GM12878 (cell line): ENCODE data around the gene FAM186B.

Experiments
- ASH2L ChIP-seq: fragments of 300-600, 200-600 bp; sonication (generic); IDR thresholded peaks from 2 replicates; pipeline ENCODE4 v1.6.1; 2017; ENCODE audit warnings: low read depth, mild to moderate bottlenecking, borderline replicate concordance
- CTCF ChIP-seq, 3 experiments: IDR thresholded peaks in 2 of 3; conservative IDR thresholded peaks in 1 of 3; 2 replicates each; pipeline ENCODE4 v1.5.1; 2011; ENCODE audit warnings: low read depth in 3 of 3, low read length in 3 of 3, mild to moderate bottlenecking in 3 of 3, control low read depth in 2 of 3, moderate library complexity in 2 of 3, inconsistent platforms in 1 of 3, mixed read lengths in 1 of 3; ENCODE audit not compliant: control insufficient read depth in 2 of 3, insufficient read depth in 1 of 3; ENCODE audit errors: extremely low read depth in 1 of 3
- ELK1 ChIP-seq: IDR thresholded peaks from 2 replicates; pipeline ENCODE4 v1.6.1; 2012; ENCODE audit warnings: low read depth, low read length, improper control_type of control experiment
- POLR2A ChIP-seq: IDR thresholded peaks from 2 replicates; pipeline ENCODE4 v1.6.1; 2011; ENCODE audit warnings: low read depth, mild to moderate bottlenecking, low read length
- ZNF274 ChIP-seq: IDR thresholded peaks from one replicate; pipeline ENCODE4 v1.8.0; 2011; ENCODE audit not compliant: insufficient read length, insufficient read depth
- ZSCAN29 ChIP-seq: fragments of 450-650 bp; IDR thresholded peaks from 2 replicates; pipeline ENCODE4 v1.6.1; 2017; ENCODE audit warnings: mild to moderate bottlenecking, moderate library complexity

GRCh38 chr12:49636979-49637755 lies 31.7 kb upstream of the FAM186B start:
- TF ChIP-seq ZNF274 = no peak
- TF ChIP-seq ASH2L = no peak
- no peak; the same call in 1 of the 2 replicates for TF ChIP-seq POLR2A
- peak; percentile 73 to 77 (median 74) for TF ChIP-seq CTCF (IDR thresholded peaks at IDR 0.05 in 2 of 3, conservative IDR thresholded peaks at IDR 0.05 in 1 of 3; ENCODE audit: control insufficient read depth in 2 of 3, extremely low read depth in 1 of 3, insufficient read depth in 1 of 3, low read depth in 3 of 3, low read length in 3 of 3)
- TF ChIP-seq ELK1 = no peak
- no peak for TF ChIP-seq ZSCAN29
